ENCODE data around the gene OR4M1.
"Not testable (repeated sequence)": the region's sequence is repeated elsewhere in the genome, so short reads cannot be mapped to it uniquely, and the experiment has no call there.

Gene OR4M1

DNA sequence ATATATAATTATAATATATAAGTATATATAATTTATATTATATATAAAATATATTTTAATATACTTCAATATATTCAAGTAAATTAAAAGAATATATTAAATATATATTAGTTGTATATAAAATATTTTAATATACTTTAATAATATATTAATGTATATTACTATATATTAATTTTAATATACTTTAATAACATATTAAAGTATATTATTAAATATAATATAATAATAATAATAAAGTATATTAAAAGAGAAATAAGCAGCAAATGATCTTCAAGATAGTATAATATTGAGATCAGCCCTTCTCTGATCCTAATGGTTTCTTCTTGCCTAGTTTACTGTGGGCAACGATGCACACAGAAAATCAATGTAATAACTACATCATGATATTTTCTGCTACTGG is 2.3 kb downstream of the OR4M1 start:
- Histone ChIP-seq H3F3A (ENCODE audit: control insufficient read depth, insufficient read depth) (no peaks in the 10 kb centered on the region), H3K27ac (ENCODE audit: low read depth, low read length) (no peak overlapping the region), H3K79me2 (ENCODE audit: control insufficient read depth, low read length) (no peaks in the 10 kb centered on the region), H3K27me3 (ENCODE audit: control insufficient read depth, low read length) (no peaks in the 10 kb centered on the region), H3K4me3 (ENCODE audit: low read length) (no peak overlapping the region), H3K36me3 (ENCODE audit: control insufficient read depth, low read length) (no peaks in the 10 kb centered on the region), H4K20me1 (ENCODE audit: control insufficient read depth, insufficient read depth, low read depth, low read length) (no peaks in the 10 kb centered on the region), H3K9me3 (ENCODE audit: control insufficient read depth, insufficient read depth, low read length) (peaks cover 11% of the 10 kb centered on the region), H3K4me1 (ENCODE audit: control insufficient read depth, low read length) (no peaks in the 10 kb centered on the region), H3K4me2 (ENCODE audit: low read length) (no peak overlapping the region), H3K9me2 (replicated peaks; ENCODE audit: control insufficient read depth, low read length) (no peaks in the 10 kb centered on the region)
- TF ChIP-seq, protein P1, sequence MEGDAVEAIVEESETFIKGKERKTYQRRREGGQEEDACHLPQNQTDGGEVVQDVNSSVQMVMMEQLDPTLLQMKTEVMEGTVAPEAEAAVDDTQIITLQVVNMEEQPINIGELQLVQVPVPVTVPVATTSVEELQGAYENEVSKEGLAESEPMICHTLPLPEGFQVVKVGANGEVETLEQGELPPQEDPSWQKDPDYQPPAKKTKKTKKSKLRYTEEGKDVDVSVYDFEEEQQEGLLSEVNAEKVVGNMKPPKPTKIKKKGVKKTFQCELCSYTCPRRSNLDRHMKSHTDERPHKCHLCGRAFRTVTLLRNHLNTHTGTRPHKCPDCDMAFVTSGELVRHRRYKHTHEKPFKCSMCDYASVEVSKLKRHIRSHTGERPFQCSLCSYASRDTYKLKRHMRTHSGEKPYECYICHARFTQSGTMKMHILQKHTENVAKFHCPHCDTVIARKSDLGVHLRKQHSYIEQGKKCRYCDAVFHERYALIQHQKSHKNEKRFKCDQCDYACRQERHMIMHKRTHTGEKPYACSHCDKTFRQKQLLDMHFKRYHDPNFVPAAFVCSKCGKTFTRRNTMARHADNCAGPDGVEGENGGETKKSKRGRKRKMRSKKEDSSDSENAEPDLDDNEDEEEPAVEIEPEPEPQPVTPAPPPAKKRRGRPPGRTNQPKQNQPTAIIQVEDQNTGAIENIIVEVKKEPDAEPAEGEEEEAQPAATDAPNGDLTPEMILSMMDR (IDR thresholded peaks at IDR 0.05; ENCODE audit: low read depth, low read length, poor library complexity, severe bottlenecking): no peak
- no peak for TF ChIP-seq EZH2phosphoT487 (IDR thresholded peaks at IDR 0.05; ENCODE audit: borderline replicate concordance, low read length)

DNA sequence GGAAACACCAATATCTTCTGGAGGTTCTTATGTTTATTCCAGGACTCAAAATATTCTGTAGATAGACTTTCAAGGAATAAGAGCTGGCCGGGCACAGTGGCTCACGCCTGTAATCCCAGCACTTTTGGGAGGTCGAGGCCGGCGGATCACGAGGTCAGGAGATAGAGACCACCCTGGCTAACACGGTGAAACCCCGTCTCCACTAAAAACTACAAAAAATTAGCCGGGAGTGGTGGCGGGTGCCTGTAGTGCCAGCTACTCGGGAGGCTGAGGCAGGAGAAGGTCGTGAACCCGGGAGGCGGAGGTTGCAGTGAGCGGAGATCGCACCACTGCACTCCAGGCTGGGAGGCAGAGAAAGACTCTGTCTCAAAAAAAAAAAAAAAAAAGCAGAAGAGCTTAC is 12.5 kb downstream of the OR4M1 start:
- not testable (repeated sequence) for H3K4me2 ChIP-seq (ENCODE audit: low read length); H3K27me3 ChIP-seq (ENCODE audit: control insufficient read depth, low read length); H3K4me1 ChIP-seq (ENCODE audit: control insufficient read depth, low read length); H3K27ac ChIP-seq (ENCODE audit: low read depth, low read length); H3K36me3 ChIP-seq (ENCODE audit: control insufficient read depth, low read length); H3K79me2 ChIP-seq (ENCODE audit: control insufficient read depth, low read length); H4K20me1 ChIP-seq (ENCODE audit: control insufficient read depth, insufficient read depth, low read depth, low read length); H3F3A ChIP-seq (ENCODE audit: control insufficient read depth, insufficient read depth); H3K4me3 ChIP-seq (ENCODE audit: low read length); H3K9me3 ChIP-seq (ENCODE audit: control insufficient read depth, insufficient read depth, low read length); H3K9me2 ChIP-seq (replicated peaks; ENCODE audit: control insufficient read depth, low read length)

DNA sequence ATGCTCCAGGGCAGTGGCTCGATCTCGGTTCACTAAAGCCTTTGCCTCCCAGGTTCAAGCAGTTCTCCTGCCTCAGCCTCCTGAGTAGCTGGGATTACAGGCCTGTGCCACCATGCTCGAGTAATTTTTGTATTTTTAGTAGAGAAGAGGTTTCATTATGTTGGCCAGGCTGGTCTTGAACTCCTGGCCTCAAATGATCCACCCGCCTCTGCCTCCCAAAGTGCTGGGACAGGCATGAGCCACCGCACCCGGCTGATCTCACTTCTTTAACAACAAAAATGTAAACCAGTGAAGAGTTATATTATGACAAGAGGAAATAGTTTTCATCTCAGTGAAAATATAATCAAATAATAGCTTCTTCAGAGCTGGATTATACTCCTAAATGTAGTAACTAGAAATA is 14.0 kb downstream of the OR4M1 start:
- not testable (repeated sequence) for H3K79me2 ChIP-seq (ENCODE audit: control insufficient read depth, low read length); H3K36me3 ChIP-seq (ENCODE audit: control insufficient read depth, low read length); H3K4me3 ChIP-seq (ENCODE audit: low read length); H4K20me1 ChIP-seq (ENCODE audit: control insufficient read depth, insufficient read depth, low read depth, low read length); H3K9me3 ChIP-seq (ENCODE audit: control insufficient read depth, insufficient read depth, low read length); H3K27me3 ChIP-seq (ENCODE audit: control insufficient read depth, low read length); H3K4me1 ChIP-seq (ENCODE audit: control insufficient read depth, low read length); H3K27ac ChIP-seq (ENCODE audit: low read depth, low read length); H3K9me2 ChIP-seq (replicated peaks; ENCODE audit: control insufficient read depth, low read length); H3K4me2 ChIP-seq (ENCODE audit: low read length); H3F3A ChIP-seq (ENCODE audit: control insufficient read depth, insufficient read depth)

GRCh38 chr14:19788150-19788549 is 14.8 kb downstream of the OR4M1 start:
- H3K9me3 ChIP-seq (ENCODE audit: control insufficient read depth, insufficient read depth, low read length); H4K20me1 ChIP-seq (ENCODE audit: control insufficient read depth, insufficient read depth, low read depth, low read length); H3K36me3 ChIP-seq (ENCODE audit: control insufficient read depth, low read length); H3F3A ChIP-seq (ENCODE audit: control insufficient read depth, insufficient read depth); H3K4me3 ChIP-seq (ENCODE audit: low read length); H3K9me2 ChIP-seq (replicated peaks; ENCODE audit: control insufficient read depth, low read length); H3K4me2 ChIP-seq (ENCODE audit: low read length); H3K27me3 ChIP-seq (ENCODE audit: control insufficient read depth, low read length); H3K27ac ChIP-seq (ENCODE audit: low read depth, low read length); H3K4me1 ChIP-seq (ENCODE audit: control insufficient read depth, low read length); H3K79me2 ChIP-seq (ENCODE audit: control insufficient read depth, low read length): not testable (repeated sequence)

- H3K27me3 ChIP-seq (ENCODE audit: control insufficient read depth, low read length); H3K4me3 ChIP-seq (ENCODE audit: low read length); H3K36me3 ChIP-seq (ENCODE audit: control insufficient read depth, low read length); H3F3A ChIP-seq (ENCODE audit: control insufficient read depth, insufficient read depth); H3K4me1 ChIP-seq (ENCODE audit: control insufficient read depth, low read length); H3K27ac ChIP-seq (ENCODE audit: low read depth, low read length); H3K4me2 ChIP-seq (ENCODE audit: low read length); H3K9me3 ChIP-seq (ENCODE audit: control insufficient read depth, insufficient read depth, low read length); H3K79me2 ChIP-seq (ENCODE audit: control insufficient read depth, low read length); H3K9me2 ChIP-seq (replicated peaks; ENCODE audit: control insufficient read depth, low read length); H4K20me1 ChIP-seq (ENCODE audit: control insufficient read depth, insufficient read depth, low read depth, low read length): not testable (repeated sequence)
Observed at GRCh38 chr14:19796520-19797108, 23.3 kb downstream of the OR4M1 start.
